SK-N-MC (cell line): Measurements from ENCODE around the gene FAM53B.

Source experiments
- DNase-seq: peaks from one replicate; pipeline ENCODE4 v3.0.0-alpha.2; 2011; ENCODE audit warnings: low read depth, low spot score
- H3K27ac ChIP-seq: fragments of 200-600 bp; sonication (generic); 2 replicates; pipeline ENCODE4 v1.5.1; 2016; ENCODE audit warnings: mixed run types
- H3K36me3 ChIP-seq: fragments of 200-600 bp; sonication (generic); 2 replicates; pipeline ENCODE4 v1.6.1; 2017; ENCODE audit warnings: antibody characterized with exemption, low read length, mixed read lengths; ENCODE audit not compliant: insufficient read depth
- H3K4me3 ChIP-seq: fragments of 200-600 bp; sonication (generic); 2 replicates; pipeline ENCODE4 v1.5.1; 2016
- H3K9ac ChIP-seq: fragments of 200-600 bp; sonication (generic); 2 replicates; pipeline ENCODE4 v1.8.0; 2017; ENCODE audit warnings: mixed run types, mixed read lengths; ENCODE audit not compliant: insufficient read length
- H3K9me3 ChIP-seq: fragments of 200-600 bp; sonication (generic); 2 replicates; pipeline ENCODE4 v1.6.1; 2017; ENCODE audit warnings: low read depth, mild to moderate bottlenecking, antibody characterized with exemption, low read length, moderate library complexity, mixed read lengths
- EZH2 ChIP-seq: fragments of 200-600 bp; sonication (generic); IDR thresholded peaks from one replicate; pipeline ENCODE4 v1.6.1; 2017; ENCODE audit warnings: antibody characterized with exemption
- FOXP2 ChIP-seq: optimal IDR thresholded peaks from 2 replicates; pipeline ENCODE3; 2011; ENCODE audit warnings: mild to moderate bottlenecking, moderate library complexity; ENCODE audit not compliant: insufficient read depth; ENCODE audit errors: extremely low read length, control extremely low read depth
- POLR2AphosphoS5 ChIP-seq: IDR thresholded peaks from 2 replicates; pipeline ENCODE4 v1.6.1; 2012; ENCODE audit warnings: mild to moderate bottlenecking, low read depth, low read length, borderline replicate concordance

The FAM53B gene

GRCh38 chr10:124629842-124630241 is 114.3 kb downstream of the FAM53B start:
- Histone ChIP-seq H3K27ac (no peak overlapping the region), H3K9ac (no peak overlapping the region), H3K4me3 (no peak overlapping the region), H3K36me3 (no peaks in the 10 kb centered on the region), H3K9me3 (no peaks in the 10 kb centered on the region)
- TF ChIP-seq POLR2AphosphoS5 (no peak), FOXP2 (no peak), EZH2 (no peak)
- no peak for DNase-seq

GRCh38 chr10:124629415-124629814 is 114.8 kb downstream of the FAM53B start:
- Histone ChIP-seq H3K9ac (no peak overlapping the region), H3K27ac (no peak overlapping the region), H3K9me3 (no peaks in the 10 kb centered on the region), H3K4me3 (no peak overlapping the region), H3K36me3 (no peaks in the 10 kb centered on the region)
- no peak for TF ChIP-seq POLR2AphosphoS5
- no peak for TF ChIP-seq FOXP2
- no peak for TF ChIP-seq EZH2
- no peak for DNase-seq

DNA sequence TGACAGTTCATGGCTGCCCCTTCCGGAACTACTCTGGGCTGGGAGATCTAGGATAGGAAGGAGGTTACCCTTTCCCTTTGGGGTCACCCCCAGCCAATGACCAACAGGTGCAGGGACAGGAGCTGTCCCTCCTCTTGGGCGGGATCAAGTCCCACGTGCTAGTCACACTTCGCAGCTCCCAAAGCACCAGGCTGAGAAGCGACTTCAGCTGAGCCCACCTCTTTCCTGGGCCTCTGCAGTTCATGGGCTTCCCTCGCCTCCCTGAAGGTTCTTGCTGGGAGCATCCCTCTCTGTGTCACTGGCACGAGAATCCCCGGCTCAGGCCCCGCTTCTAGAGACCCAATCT is 115.5 kb downstream of the FAM53B start:
- Histone ChIP-seq H3K27ac (no peak overlapping the region), H3K36me3 (no peaks in the 10 kb centered on the region), H3K9ac (no peak overlapping the region), H3K4me3 (no peak overlapping the region), H3K9me3 (no peaks in the 10 kb centered on the region)
- no peak for DNase-seq
- TF ChIP-seq FOXP2 (no peak), POLR2AphosphoS5 (no peak), EZH2 (no peak)

DNA sequence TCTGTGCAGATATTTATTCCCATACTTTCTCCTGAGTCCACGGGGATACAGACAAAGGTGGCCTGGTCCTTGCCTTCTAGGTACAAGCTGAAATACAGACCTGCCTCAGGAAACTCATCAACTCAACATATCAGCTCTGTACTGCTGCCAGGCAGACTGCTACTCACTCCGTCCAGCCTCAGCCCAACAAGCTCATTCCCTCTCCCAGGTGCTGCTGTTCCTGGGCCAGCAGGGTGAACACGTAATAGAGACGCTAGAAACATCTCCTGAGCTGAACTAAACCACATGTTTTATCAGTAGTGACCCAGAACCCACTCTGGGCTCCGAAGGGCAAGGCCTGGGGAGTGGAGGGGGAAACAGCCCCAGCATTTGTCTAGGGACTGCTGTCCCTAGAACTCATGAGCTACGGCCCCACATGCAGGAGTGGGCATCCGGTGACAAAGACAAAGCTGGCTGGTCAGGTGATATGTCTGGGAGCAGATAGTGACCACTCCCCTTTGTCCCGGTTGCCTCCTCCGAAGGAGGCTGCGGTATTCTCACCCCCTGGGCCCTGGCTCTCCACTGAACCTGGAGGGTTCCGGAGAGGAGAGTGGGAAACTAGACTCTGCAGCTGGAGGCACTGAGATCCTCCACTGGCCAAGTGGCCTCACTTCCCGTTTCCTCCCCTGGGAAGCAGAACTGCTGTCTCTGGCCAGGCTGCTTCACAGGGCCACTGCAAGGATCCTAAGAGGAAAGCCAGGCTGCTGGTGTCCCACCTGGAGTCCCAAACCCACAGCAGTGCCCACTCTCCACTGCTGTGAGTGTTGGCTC is 116.1 kb downstream of the FAM53B start:
- no peak for DNase-seq
- Histone ChIP-seq H3K4me3 (no peak overlapping the region), H3K9me3 (no peaks in the 10 kb centered on the region), H3K27ac (no peak overlapping the region), H3K9ac (no peak overlapping the region), H3K36me3 (no peaks in the 10 kb centered on the region)
- TF ChIP-seq FOXP2 = no peak
- no peak for TF ChIP-seq EZH2
- TF ChIP-seq POLR2AphosphoS5 = no peak

GRCh38 chr10:124626759-124627380 is 117.3 kb downstream of the FAM53B start:
- H3K36me3 ChIP-seq = no peaks in the 10 kb centered on the region
- no peak overlapping the region for H3K4me3 ChIP-seq
- no peak overlapping the region for H3K27ac ChIP-seq
- TF ChIP-seq POLR2AphosphoS5 (no peak), FOXP2 (no peak), EZH2 (no peak)
- no peak for DNase-seq
- no peaks in the 10 kb centered on the region for H3K9me3 ChIP-seq
- no peak overlapping the region for H3K9ac ChIP-seq

DNA sequence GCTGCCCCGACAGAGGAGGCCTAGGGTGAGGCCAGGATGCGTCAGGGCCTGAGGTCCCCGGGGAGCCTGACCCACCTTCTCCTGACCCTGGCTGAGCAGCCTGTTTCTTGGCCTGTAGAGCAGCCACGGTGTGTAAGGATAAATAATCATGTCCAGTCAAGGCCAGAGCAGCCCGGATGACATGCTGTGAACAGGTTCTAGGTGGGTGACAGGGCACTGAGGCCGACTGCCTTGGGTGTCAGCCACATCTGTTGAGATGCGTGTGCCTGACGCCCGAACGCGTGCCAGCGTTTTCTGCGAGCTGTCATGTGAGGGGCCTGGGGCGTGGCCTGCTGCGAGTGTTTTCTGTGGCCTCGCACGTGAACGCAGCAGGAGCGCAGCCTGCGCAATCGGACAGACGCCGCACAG is 118.3 kb downstream of the FAM53B start:
- Histone ChIP-seq H3K4me3 (no peak overlapping the region), H3K9me3 (no peaks in the 10 kb centered on the region), H3K36me3 (no peaks in the 10 kb centered on the region), H3K27ac (no peak overlapping the region), H3K9ac (no peak overlapping the region)
- DNase-seq = no peak
- TF ChIP-seq FOXP2 (no peak), EZH2 (no peak), POLR2AphosphoS5 (no peak)

GRCh38 chr10:124624895-124625294 is 119.3 kb downstream of the FAM53B start:
- DNase-seq = no peak
- no peaks in the 10 kb centered on the region for H3K9me3 ChIP-seq
- H3K4me3 ChIP-seq = no peak overlapping the region
- no peak for TF ChIP-seq EZH2
- TF ChIP-seq POLR2AphosphoS5 = no peak
- TF ChIP-seq FOXP2 = no peak
- no peak overlapping the region for H3K27ac ChIP-seq
- no peak overlapping the region for H3K9ac ChIP-seq
- no peaks in the 10 kb centered on the region for H3K36me3 ChIP-seq

DNA sequence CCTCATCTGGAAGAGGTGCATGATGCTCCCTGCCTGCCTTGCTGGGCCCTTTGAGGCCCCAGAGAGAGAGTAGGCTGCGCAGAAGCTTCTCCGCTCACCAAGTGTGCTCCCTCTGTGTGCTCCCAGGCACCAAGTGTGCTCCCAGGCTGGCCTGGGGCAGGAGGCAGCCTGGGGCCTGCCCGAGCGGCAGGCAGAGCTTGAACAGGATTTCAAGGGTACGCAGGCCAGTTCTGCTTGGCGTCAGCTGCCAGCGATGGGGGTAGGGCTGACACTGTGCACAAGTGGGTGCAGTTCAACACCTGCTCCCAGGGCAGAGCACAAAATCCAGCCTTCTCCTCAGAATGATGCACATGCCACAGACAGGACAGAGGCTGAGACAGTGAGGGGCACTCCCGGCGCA is 119.7 kb downstream of the FAM53B start:
- H3K9me3 ChIP-seq = no peaks in the 10 kb centered on the region
- no peak overlapping the region for H3K27ac ChIP-seq
- H3K36me3 ChIP-seq = no peaks in the 10 kb centered on the region
- TF ChIP-seq EZH2 = no peak
- no peak for TF ChIP-seq FOXP2
- TF ChIP-seq POLR2AphosphoS5 = no peak
- H3K4me3 ChIP-seq = no peak overlapping the region
- H3K9ac ChIP-seq = no peak overlapping the region
- no peak for DNase-seq
